Measurements from ENCODE around the gene TMTC4.

The TMTC4 gene

DNA sequence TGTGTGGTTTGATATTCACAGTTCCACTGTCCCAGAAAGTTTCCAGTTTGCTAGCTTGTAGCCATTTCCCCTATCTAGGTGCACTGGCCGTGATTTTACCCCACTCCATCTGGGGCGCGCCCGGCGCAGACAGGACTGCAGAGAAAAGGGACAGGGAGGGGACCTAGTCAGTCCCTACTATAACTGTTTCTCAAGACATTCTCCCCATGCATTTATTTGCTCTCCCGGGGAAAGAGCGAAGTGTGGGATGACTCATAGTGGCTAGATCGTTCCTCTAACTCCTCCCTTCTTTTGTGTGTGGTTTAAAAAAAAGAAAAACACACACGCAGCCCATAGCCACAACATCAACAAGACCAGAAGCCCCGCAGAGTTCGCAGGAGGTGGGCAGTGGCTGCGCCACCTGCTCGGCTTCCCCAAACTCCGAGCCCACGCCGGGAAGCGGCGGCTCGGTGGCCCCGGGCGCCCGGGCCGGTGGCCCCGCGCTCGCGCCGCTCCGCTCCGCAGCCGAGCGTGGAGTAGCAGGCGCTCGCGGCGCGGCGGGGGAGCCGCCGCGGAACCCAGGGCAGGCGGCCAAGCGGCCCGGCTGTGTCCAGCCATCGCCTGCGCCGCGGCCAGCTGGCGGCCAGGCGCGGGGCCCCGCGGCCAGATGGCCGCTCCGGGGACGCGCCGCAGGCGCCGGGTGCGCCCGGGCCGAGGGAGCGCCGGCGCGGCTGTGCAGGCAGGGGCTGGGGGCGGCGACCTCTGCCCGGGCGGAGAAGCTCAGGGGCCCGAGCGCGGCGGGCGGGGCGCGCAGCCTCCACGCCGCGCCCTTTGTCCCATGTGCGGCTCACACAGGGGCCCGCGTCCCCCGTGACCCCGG, 653 bp downstream of the TMTC4 start (continued):
- TF ChIP-seq, protein P1, sequence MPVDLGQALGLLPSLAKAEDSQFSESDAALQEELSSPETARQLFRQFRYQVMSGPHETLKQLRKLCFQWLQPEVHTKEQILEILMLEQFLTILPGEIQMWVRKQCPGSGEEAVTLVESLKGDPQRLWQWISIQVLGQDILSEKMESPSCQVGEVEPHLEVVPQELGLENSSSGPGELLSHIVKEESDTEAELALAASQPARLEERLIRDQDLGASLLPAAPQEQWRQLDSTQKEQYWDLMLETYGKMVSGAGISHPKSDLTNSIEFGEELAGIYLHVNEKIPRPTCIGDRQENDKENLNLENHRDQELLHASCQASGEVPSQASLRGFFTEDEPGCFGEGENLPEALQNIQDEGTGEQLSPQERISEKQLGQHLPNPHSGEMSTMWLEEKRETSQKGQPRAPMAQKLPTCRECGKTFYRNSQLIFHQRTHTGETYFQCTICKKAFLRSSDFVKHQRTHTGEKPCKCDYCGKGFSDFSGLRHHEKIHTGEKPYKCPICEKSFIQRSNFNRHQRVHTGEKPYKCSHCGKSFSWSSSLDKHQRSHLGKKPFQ (tag by site-specific recombination; IDR thresholded peaks at IDR 0.05), result no peak
- no peak for TF ChIP-seq ZNF610 (tag by site-specific recombination; IDR thresholded peaks at IDR 0.05; ENCODE audit: borderline replicate concordance)
- TF ChIP-seq, protein P2, sequence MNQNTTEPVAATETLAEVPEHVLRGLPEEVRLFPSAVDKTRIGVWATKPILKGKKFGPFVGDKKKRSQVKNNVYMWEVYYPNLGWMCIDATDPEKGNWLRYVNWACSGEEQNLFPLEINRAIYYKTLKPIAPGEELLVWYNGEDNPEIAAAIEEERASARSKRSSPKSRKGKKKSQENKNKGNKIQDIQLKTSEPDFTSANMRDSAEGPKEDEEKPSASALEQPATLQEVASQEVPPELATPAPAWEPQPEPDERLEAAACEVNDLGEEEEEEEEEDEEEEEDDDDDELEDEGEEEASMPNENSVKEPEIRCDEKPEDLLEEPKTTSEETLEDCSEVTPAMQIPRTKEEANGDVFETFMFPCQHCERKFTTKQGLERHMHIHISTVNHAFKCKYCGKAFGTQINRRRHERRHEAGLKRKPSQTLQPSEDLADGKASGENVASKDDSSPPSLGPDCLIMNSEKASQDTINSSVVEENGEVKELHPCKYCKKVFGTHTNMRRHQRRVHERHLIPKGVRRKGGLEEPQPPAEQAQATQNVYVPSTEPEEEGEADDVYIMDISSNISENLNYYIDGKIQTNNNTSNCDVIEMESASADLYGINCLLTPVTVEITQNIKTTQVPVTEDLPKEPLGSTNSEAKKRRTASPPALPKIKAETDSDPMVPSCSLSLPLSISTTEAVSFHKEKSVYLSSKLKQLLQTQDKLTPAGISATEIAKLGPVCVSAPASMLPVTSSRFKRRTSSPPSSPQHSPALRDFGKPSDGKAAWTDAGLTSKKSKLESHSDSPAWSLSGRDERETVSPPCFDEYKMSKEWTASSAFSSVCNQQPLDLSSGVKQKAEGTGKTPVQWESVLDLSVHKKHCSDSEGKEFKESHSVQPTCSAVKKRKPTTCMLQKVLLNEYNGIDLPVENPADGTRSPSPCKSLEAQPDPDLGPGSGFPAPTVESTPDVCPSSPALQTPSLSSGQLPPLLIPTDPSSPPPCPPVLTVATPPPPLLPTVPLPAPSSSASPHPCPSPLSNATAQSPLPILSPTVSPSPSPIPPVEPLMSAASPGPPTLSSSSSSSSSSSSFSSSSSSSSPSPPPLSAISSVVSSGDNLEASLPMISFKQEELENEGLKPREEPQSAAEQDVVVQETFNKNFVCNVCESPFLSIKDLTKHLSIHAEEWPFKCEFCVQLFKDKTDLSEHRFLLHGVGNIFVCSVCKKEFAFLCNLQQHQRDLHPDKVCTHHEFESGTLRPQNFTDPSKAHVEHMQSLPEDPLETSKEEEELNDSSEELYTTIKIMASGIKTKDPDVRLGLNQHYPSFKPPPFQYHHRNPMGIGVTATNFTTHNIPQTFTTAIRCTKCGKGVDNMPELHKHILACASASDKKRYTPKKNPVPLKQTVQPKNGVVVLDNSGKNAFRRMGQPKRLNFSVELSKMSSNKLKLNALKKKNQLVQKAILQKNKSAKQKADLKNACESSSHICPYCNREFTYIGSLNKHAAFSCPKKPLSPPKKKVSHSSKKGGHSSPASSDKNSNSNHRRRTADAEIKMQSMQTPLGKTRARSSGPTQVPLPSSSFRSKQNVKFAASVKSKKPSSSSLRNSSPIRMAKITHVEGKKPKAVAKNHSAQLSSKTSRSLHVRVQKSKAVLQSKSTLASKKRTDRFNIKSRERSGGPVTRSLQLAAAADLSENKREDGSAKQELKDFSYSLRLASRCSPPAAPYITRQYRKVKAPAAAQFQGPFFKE (tag by site-specific recombination; IDR thresholded peaks at IDR 0.05; ENCODE audit: borderline replicate concordance), result no peak
- no peak for TF ChIP-seq ZSCAN16 (tag by site-specific recombination; IDR thresholded peaks at IDR 0.05)
- TF ChIP-seq, protein P3, sequence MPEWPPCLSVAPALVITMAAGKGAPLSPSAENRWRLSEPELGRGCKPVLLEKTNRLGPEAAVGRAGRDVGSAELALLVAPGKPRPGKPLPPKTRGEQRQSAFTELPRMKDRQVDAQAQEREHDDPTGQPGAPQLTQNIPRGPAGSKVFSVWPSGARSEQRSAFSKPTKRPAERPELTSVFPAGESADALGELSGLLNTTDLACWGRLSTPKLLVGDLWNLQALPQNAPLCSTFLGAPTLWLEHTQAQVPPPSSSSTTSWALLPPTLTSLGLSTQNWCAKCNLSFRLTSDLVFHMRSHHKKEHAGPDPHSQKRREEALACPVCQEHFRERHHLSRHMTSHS (tag by site-specific recombination; IDR thresholded peaks at IDR 0.05), result no peak
- TF ChIP-seq, protein P4, sequence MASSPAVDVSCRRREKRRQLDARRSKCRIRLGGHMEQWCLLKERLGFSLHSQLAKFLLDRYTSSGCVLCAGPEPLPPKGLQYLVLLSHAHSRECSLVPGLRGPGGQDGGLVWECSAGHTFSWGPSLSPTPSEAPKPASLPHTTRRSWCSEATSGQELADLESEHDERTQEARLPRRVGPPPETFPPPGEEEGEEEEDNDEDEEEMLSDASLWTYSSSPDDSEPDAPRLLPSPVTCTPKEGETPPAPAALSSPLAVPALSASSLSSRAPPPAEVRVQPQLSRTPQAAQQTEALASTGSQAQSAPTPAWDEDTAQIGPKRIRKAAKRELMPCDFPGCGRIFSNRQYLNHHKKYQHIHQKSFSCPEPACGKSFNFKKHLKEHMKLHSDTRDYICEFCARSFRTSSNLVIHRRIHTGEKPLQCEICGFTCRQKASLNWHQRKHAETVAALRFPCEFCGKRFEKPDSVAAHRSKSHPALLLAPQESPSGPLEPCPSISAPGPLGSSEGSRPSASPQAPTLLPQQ (tag by site-specific recombination; IDR thresholded peaks at IDR 0.05), result no peak
- TF ChIP-seq, protein P5, sequence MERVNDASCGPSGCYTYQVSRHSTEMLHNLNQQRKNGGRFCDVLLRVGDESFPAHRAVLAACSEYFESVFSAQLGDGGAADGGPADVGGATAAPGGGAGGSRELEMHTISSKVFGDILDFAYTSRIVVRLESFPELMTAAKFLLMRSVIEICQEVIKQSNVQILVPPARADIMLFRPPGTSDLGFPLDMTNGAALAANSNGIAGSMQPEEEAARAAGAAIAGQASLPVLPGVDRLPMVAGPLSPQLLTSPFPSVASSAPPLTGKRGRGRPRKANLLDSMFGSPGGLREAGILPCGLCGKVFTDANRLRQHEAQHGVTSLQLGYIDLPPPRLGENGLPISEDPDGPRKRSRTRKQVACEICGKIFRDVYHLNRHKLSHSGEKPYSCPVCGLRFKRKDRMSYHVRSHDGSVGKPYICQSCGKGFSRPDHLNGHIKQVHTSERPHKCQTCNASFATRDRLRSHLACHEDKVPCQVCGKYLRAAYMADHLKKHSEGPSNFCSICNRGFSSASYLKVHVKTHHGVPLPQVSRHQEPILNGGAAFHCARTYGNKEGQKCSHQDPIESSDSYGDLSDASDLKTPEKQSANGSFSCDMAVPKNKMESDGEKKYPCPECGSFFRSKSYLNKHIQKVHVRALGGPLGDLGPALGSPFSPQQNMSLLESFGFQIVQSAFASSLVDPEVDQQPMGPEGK (tag by site-specific recombination; IDR thresholded peaks at IDR 0.05), result peak; percentile 57
- peak; percentile 35; the same call in 1 of the 2 replicates for TF ChIP-seq ZNF629 (tag by site-specific recombination; IDR thresholded peaks at IDR 0.05)
- no peak for TF ChIP-seq ZNF302 (tag by site-specific recombination; IDR thresholded peaks at IDR 0.05; ENCODE audit: low read depth)
- TF ChIP-seq ZNF747 (tag by site-specific recombination; IDR thresholded peaks at IDR 0.05), result no peak
- TF ChIP-seq ZNF37A (tag by site-specific recombination; IDR thresholded peaks at IDR 0.05), result no peak
- no peak for TF ChIP-seq ZNF391 (tag by site-specific recombination; IDR thresholded peaks at IDR 0.05; ENCODE audit: borderline replicate concordance, low read depth)
- TF ChIP-seq, protein P6, sequence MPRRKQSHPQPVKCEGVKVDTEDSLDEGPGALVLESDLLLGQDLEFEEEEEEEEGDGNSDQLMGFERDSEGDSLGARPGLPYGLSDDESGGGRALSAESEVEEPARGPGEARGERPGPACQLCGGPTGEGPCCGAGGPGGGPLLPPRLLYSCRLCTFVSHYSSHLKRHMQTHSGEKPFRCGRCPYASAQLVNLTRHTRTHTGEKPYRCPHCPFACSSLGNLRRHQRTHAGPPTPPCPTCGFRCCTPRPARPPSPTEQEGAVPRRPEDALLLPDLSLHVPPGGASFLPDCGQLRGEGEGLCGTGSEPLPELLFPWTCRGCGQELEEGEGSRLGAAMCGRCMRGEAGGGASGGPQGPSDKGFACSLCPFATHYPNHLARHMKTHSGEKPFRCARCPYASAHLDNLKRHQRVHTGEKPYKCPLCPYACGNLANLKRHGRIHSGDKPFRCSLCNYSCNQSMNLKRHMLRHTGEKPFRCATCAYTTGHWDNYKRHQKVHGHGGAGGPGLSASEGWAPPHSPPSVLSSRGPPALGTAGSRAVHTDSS (tag by site-specific recombination; IDR thresholded peaks at IDR 0.05), result no peak
- no peak for TF ChIP-seq ZNF311 (tag by site-specific recombination; IDR thresholded peaks at IDR 0.05; ENCODE audit: borderline replicate concordance)
- TF ChIP-seq ZNF843 (tag by site-specific recombination; IDR thresholded peaks at IDR 0.05), result no peak
- TF ChIP-seq ZNF776 (tag by site-specific recombination; IDR thresholded peaks at IDR 0.05; ENCODE audit: borderline replicate concordance), result no peak
- TF ChIP-seq HOXA7 (CRISPR knock-in tag; IDR thresholded peaks at IDR 0.05; ENCODE audit: borderline replicate concordance), result no peak
- TF ChIP-seq KLF1 (tag by site-specific recombination; IDR thresholded peaks at IDR 0.05), result no peak
- no peak for TF ChIP-seq ZBTB21 (tag by site-specific recombination; IDR thresholded peaks at IDR 0.05)
- TF ChIP-seq ZNF837 (tag by site-specific recombination; IDR thresholded peaks at IDR 0.05), result no peak
- TF ChIP-seq ZNF501 (tag by site-specific recombination; IDR thresholded peaks at IDR 0.05), result no peak
- TF ChIP-seq, protein P7, sequence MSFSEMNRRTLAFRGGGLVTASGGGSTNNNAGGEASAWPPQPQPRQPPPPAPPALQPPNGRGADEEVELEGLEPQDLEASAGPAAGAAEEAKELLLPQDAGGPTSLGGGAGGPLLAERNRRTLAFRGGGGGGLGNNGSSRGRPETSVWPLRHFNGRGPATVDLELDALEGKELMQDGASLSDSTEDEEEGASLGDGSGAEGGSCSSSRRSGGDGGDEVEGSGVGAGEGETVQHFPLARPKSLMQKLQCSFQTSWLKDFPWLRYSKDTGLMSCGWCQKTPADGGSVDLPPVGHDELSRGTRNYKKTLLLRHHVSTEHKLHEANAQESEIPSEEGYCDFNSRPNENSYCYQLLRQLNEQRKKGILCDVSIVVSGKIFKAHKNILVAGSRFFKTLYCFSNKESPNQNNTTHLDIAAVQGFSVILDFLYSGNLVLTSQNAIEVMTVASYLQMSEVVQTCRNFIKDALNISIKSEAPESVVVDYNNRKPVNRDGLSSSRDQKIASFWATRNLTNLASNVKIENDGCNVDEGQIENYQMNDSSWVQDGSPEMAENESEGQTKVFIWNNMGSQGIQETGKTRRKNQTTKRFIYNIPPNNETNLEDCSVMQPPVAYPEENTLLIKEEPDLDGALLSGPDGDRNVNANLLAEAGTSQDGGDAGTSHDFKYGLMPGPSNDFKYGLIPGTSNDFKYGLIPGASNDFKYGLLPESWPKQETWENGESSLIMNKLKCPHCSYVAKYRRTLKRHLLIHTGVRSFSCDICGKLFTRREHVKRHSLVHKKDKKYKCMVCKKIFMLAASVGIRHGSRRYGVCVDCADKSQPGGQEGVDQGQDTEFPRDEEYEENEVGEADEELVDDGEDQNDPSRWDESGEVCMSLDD (tag by site-specific recombination; IDR thresholded peaks at IDR 0.05), result no peak
